Pancreas (tissue), 10 donors: ENCODE data around the gene UNC50. TPM values are rescaled to one million over a fixed set of nuclear protein-coding genes. Genes with fewer than 3 reads are reported as not detected.

Experiments
- ATAC-seq, 4 donors: fragments of 200-7000 bp; cut with Tn5 transposase; one replicate each; pipeline versions ENCODE4 v1.8.0 to v1.9.1; 2020; ENCODE audit warnings: mild to moderate bottlenecking in 4 of 4, moderate library complexity in 4 of 4
- DNase-seq, 6 donors: peaks; one replicate each; pipeline ENCODE4 v3.0.0-alpha.2; 2020
- FAIRE-seq: peaks from 2 replicates; lab custom pipeline; 2012; peaks lifted over from hg19 to GRCh38; lab: Jason Lieb, UNC
- H3K27ac ChIP-seq, 4 donors: fragments of 200-600 bp; sonication (generic); 1 replicate in 3 of 4; 2 replicates in 1 of 4; pipeline versions ENCODE4 v1.5.0 to v1.8.0; 2020
- H3K27me3 ChIP-seq, 4 donors: fragments of 200-600 bp; one replicate each; pipeline ENCODE4 v1.8.0; 2021
- H3K36me3 ChIP-seq, 3 donors: fragments of 200-600 bp; sonication (generic) in 1 of 3; one replicate each; pipeline versions ENCODE4 v1.5.0 to v1.8.0; 2020 to 2021
- H3K4me1 ChIP-seq, 3 donors: fragments of 200-600 bp; one replicate each; pipeline ENCODE4 v1.8.0; 2021
- H3K4me3 ChIP-seq, 4 donors: fragments of 200-600 bp; sonication (generic) in 2 of 4; one replicate each; pipeline versions ENCODE4 v1.5.0 to v1.8.0; 2020 to 2021
- H3K9me3 ChIP-seq, 4 donors: fragments of 200-600 bp; one replicate each; pipeline ENCODE4 v1.8.0; 2021
- WGBS, 2 donors: extraction: QIAGEN DNeasy Blood & Tissue Kit; methylation state at CpG; one replicate each; pipeline ENCODE4 v1.1.7; 2013; 5-methylcytosine and 5-hydroxymethylcytosine counted together
- intact Hi-C, 3 donors: fragments of 100-400 bp; cut with DNase I; formaldehyde crosslinking; loops; one replicate each; pipeline versions ENCODE4 v1.11.1 to v1.14.2; 2022
- polyA plus RNA-seq, 2 donors: library from polyadenylated mRNA; stranded (reverse); fragments of 200-250 nt; gene quantifications; one replicate each; pipeline ENCODE4 v1.2.3, GENCODE V29; 2013
- total RNA-seq, 6 donors: library from RNA; stranded (reverse); fragmentation: NEBNext Ultra II Directional in 4 of 6; extraction: Animal tissue kit (Norgen Biotek cat#: 25700) in 4 of 6; gene quantifications; one replicate each; pipeline versions ENCODE4 v1.2.1 to v1.2.4, GENCODE V29; 2021 to 2023
- TF ChIP-seq, protein P1 (sequence below), 4 donors: fragments of 200-600 bp; sonication (generic) in 3 of 4; IDR thresholded peaks; one replicate each; pipeline versions ENCODE4 v1.5.0 to v1.8.0; 2021; ENCODE audit warnings: antibody characterized with exemption in 4 of 4
- donor health status: healthy with polysubstance abuse.
- donor health status: DM: no; HTN: no; CAD: no; lungs with moderate emphysema.
- donor health status: DM: no; HTN: no; CAD: no.
- donor health status: control.
- donor health status: control.
- donor health status: Bipolar disorder and iron deficiency.
- donor health status: DM: yes; HTN: yes; CAD: no.
- donor health status: DM: no; HTN: no; CAD: no.
- donor health status: DM: no; HTN: no; CAD: no.
- donor health status: DM: yes; HTN: yes; CAD: no.

Gene UNC50
- total and polyA plus RNA-seq, 8 donors, result 11.9 to 38.1 (median 17.6) TPM

DNA sequence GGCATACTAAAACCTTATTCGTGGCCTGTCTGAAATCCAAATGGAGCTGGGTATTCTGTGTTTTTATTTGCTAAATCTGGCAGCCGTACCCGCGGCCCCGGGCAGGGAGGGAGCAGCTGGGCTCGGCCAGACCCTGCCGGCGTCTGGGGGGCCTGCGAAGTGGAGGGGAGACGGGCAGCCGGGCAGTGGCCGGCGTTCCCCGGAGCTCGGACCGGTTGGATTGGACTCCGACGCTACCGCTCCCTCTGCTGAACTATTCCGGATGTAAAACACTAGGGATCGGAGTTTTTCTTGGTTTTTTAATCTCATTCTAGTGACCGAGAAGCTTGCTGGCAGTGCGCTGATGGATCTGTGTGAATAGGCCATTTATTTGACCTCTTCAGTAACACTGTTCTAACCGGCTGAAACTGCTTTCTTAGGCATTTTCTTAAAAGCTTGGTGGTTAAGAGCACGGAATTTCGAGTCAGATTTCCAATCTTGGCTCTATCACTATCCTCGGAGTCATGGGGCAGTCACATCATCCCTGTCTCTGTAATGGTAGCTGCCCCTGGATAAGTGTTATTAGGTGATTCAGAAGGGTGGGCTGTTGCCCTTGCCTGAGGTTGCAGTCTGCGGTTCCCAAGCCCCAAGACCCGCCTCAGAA, 694 bp downstream of the UNC50 start:
- DNase-seq (peak in 5 of 6 donors; percentile 17 to 75 (median 55)), FAIRE-seq (no peak), ATAC-seq (peak; percentile 45 to 74 (median 56))
- Histone ChIP-seq H3K4me3 (peak overlapping the region; percentile 80 to 99 (median 92)), H3K36me3 (peaks cover 0 to 8% (median 7%) of the 10 kb centered on the region in 3 donors), H3K4me1 (peaks cover 22 to 37% (median 27%) of the 10 kb centered on the region in 3 donors), H3K9me3 (no peaks in the 10 kb centered on the region), H3K27me3 (no peaks in the 10 kb centered on the region), H3K27ac (peak overlapping the region; percentile 93 to 98 (median 95))
- 1 to 2% methylated on average over 29 of the region's 29 CpGs for WGBS, 2 donors
- TF ChIP-seq, protein P1, sequence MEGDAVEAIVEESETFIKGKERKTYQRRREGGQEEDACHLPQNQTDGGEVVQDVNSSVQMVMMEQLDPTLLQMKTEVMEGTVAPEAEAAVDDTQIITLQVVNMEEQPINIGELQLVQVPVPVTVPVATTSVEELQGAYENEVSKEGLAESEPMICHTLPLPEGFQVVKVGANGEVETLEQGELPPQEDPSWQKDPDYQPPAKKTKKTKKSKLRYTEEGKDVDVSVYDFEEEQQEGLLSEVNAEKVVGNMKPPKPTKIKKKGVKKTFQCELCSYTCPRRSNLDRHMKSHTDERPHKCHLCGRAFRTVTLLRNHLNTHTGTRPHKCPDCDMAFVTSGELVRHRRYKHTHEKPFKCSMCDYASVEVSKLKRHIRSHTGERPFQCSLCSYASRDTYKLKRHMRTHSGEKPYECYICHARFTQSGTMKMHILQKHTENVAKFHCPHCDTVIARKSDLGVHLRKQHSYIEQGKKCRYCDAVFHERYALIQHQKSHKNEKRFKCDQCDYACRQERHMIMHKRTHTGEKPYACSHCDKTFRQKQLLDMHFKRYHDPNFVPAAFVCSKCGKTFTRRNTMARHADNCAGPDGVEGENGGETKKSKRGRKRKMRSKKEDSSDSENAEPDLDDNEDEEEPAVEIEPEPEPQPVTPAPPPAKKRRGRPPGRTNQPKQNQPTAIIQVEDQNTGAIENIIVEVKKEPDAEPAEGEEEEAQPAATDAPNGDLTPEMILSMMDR (IDR thresholded peaks at IDR 0.05), result no peak
- intact Hi-C loops, result no loop called here

DNA sequence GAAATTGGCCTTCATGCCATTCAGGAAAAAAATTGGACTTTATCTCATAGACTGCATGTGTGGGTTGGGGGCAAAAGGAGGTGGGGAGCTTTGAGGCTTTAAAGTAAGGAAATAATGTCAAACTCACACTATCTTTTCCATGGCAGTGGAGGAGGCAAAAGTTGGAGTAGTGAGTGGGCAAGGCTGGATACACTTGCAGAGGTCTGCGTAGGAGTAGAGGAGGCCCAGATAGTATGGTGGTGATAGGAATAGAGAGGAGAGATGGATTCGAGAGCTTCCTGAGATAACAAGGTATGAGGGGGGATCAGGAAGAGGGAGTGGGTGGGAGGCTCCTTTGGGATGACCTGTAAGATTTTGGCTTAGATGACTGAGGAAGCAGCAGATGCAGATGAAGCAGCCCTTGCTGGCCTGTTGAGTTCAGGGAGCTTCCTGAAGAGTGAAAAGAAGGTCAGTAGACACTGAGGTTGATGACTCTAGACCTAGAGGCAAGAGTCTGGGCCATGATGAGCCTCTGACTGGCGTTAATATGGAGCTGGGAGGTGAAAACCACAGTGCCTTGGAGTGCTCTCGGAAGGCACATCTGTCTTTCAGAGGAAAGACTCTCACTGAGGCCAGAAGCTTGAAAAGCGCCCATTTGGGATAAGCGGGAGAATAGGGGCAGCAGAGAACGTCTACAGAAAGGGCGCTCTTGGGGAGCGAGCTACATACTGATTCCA, 5.8 kb downstream of the UNC50 start:
- ATAC-seq (no peak), DNase-seq (no peak), FAIRE-seq (no peak)
- Histone ChIP-seq H3K36me3 (peaks cover 0 to 8% (median 6%) of the 10 kb centered on the region in 3 donors), H3K4me1 (peaks cover 9 to 22% (median 13%) of the 10 kb centered on the region in 3 donors), H3K27ac (no peak overlapping the region), H3K27me3 (no peaks in the 10 kb centered on the region), H3K9me3 (no peaks in the 10 kb centered on the region), H3K4me3 (no peak overlapping the region)
- TF ChIP-seq, protein P1 (IDR thresholded peaks at IDR 0.05), result no peak
- intact Hi-C loops, result no loop called here
- WGBS, 2 donors, result 94 to 95% methylated on average over 9 of the region's 9 CpGs

DNA sequence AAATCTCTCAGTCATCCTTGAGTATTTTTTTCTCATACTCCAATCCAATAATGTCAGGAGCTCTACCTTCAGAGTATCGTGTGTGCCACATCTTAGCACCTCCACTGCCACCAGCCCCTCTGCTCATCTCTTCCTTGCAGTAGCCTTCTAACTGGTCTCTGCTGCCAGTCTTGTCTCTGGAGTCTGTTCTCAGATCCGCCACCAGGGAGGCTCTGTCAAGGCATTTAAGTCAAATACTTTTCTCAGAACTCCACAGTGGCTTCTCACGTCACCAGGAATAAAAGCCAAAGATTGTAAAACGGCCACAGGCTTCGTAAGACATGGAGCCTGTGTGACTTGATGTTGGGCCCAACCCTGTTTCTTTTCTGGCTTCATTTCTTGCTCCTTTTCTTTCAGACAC, 7.1 kb downstream of the UNC50 start:
- 86 to 92% methylated on average over 5 of the region's 5 CpGs for WGBS, 2 donors
- no peak for DNase-seq
- Histone ChIP-seq H3K9me3 (no peaks in the 10 kb centered on the region), H3K4me1 (peaks cover 3 to 11% (median 5%) of the 10 kb centered on the region in 3 donors), H3K27ac (no peak overlapping the region), H3K27me3 (no peaks in the 10 kb centered on the region), H3K4me3 (no peak overlapping the region), H3K36me3 (peaks cover 0 to 13% (median 11%) of the 10 kb centered on the region in 3 donors)
- ATAC-seq, result peak in 1 of 4 donors; percentile 15
- TF ChIP-seq, protein P1 (IDR thresholded peaks at IDR 0.05), result no peak
- FAIRE-seq, result no peak
- intact Hi-C loops, result no loop called here

- 50 to 54% methylated on average over 5 of the region's 5 CpGs for WGBS, 2 donors
- H3K4me1 ChIP-seq, result no peaks in the 10 kb centered on the region
- DNase-seq, result no peak
- intact Hi-C loops, result no loop called here
- FAIRE-seq, result no peak
- ATAC-seq, result peak in 1 of 4 donors; percentile 19
- TF ChIP-seq, protein P1 (IDR thresholded peaks at IDR 0.05), result no peak
- H3K27ac ChIP-seq, result no peak overlapping the region
- no peaks in the 10 kb centered on the region for H3K9me3 ChIP-seq
- peaks cover 0 to 23% (median 11%) of the 10 kb centered on the region in 3 donors for H3K36me3 ChIP-seq
- no peaks in the 10 kb centered on the region for H3K27me3 ChIP-seq
- no peak overlapping the region for H3K4me3 ChIP-seq
These were observed 8.8 kb downstream of the UNC50 start for GRCh38 chr2:98617149-98617548.
